Neuron (in vitro differentiated cells): Measurements from ENCODE around the gene PAK4.

Source experiments
- H2AFZ ChIP-seq: one replicate; pipeline ENCODE4 v1.6.1; 2013; ENCODE audit warnings: low read depth, mild to moderate bottlenecking, inconsistent platforms, low read length, moderate library complexity
- H3K27me3 ChIP-seq: one replicate; pipeline ENCODE4 v1.6.1; 2013; ENCODE audit warnings: low read length; ENCODE audit not compliant: insufficient read depth
- H3K36me3 ChIP-seq: one replicate; pipeline ENCODE4 v1.6.1; 2013; ENCODE audit warnings: low read length; ENCODE audit not compliant: insufficient read depth
- H3K4me1 ChIP-seq: one replicate; pipeline ENCODE4 v1.6.1; 2013; ENCODE audit warnings: low read length; ENCODE audit not compliant: insufficient read depth
- H3K4me3 ChIP-seq: 2 replicates; pipeline ENCODE4 v1.5.1; 2013; ENCODE audit warnings: mild to moderate bottlenecking, low read length, moderate library complexity
- H3K9me3 ChIP-seq: one replicate; pipeline ENCODE4 v1.6.1; 2013; ENCODE audit warnings: low read length

PAK4 gene

DNA sequence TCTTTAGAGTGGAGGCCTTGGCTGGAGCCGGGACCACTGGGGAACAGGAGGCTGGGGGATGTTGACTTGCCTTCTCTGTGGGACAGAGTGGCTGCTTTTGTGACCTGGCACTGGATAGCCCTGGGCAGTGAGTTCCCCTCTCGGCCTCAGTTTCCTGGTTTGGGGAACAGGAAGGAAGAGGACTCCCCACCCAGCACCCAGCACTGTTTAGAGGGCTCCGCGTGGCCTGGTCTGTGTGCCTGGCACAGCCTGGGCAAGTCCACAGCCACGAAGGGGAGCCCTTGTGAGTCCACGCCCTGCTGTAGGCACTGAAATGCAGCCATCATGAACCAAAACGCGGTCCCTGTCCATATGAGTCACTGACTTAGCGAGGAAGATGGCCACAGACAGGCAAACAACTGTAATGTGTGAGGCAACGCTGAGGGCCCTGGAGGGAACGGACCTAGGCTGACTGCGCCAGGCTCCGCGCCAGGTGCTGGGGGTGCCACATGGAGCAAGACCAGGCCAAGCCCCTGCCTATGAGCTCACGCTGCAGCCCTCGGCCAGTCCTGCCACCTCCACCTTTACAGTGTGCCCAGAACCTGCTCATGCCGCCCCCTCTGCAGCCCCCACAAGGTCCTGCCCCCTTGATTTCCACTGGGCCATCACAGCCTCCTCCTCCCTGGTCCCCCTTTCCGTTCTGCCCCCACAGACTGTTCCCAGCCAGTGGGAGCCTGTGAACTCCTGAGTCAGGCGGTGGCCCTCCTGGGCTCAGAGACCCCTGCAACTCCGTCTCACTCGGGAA lies 35.5 kb downstream of the PAK4 start:
- Histone ChIP-seq H3K27me3 (no peaks in the 10 kb centered on the region), H3K9me3 (no peaks in the 10 kb centered on the region), H3K4me3 (no peak overlapping the region), H3K4me1 (peaks cover 4% of the 10 kb centered on the region), H3K36me3 (no peaks in the 10 kb centered on the region), H2AFZ (no peak overlapping the region)

DNA sequence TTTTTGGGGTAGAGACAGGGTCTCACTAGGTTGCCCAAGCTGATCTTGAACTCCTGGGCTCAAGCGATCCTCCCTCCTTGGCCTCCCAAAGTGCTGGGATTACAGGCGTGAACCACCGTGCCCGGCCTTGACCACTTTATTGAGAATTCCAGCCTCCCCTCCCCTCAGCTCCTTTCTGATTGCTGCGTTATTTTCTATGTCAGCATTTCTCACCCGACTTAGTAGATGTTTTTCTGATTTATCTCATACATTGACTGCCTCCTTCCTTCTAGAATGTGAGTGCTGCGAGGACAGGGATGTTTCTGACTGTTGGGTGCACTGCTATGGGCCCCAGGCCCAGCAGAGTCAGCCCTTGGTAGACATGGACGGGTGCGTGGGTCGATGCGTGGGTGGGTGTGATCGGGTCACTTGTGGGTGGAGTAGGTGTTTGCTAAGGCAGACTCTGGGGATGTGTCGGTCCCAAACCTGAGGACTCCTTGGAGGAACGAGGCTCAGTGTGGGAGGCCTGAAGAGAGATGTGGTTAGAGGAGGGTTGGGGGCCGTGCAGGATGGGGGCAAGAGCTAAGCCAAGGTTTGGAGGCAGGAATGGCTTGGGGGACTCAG lies 37.0 kb downstream of the PAK4 start:
- no peak overlapping the region for H2AFZ ChIP-seq
- H3K4me1 ChIP-seq: peaks cover 4% of the 10 kb centered on the region
- no peak overlapping the region for H3K4me3 ChIP-seq
- no peaks in the 10 kb centered on the region for H3K27me3 ChIP-seq
- H3K36me3 ChIP-seq: no peaks in the 10 kb centered on the region
- no peaks in the 10 kb centered on the region for H3K9me3 ChIP-seq

GRCh38 chr19:39163621-39164020 lies 38.0 kb downstream of the PAK4 start:
- H3K27me3 ChIP-seq: no peaks in the 10 kb centered on the region
- no peaks in the 10 kb centered on the region for H3K9me3 ChIP-seq
- H3K4me3 ChIP-seq: no peak overlapping the region
- H3K36me3 ChIP-seq: no peaks in the 10 kb centered on the region
- no peak overlapping the region for H2AFZ ChIP-seq
- H3K4me1 ChIP-seq: peaks cover 4% of the 10 kb centered on the region

DNA sequence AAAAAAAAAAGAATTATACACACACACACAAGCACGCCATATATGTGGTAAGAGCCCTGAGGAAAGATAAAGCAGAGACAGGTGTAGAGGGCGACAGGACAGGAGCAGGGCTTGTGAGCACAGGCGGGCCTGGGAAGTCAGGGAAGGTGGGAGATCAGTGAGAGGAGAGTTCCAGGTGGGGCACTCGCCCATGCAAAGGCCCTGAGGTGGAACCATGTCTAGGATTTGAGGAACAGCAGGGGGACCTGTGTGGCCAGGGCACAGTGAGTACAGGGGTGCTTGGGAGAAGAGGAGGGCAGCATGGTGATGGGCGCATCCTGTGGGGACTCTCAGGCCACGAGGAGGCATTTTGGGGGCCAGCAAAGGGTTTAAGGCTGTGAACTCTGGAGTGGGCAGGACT lies 38.7 kb downstream of the PAK4 start:
- H3K4me1 ChIP-seq: peaks cover 4% of the 10 kb centered on the region
- H3K36me3 ChIP-seq: no peaks in the 10 kb centered on the region
- H2AFZ ChIP-seq: no peak overlapping the region
- H3K9me3 ChIP-seq: no peaks in the 10 kb centered on the region
- H3K27me3 ChIP-seq: no peaks in the 10 kb centered on the region
- no peak overlapping the region for H3K4me3 ChIP-seq

GRCh38 chr19:39165857-39166256 lies 40.3 kb downstream of the PAK4 start:
- Histone ChIP-seq H3K9me3 (no peaks in the 10 kb centered on the region), H3K4me1 (peaks cover 4% of the 10 kb centered on the region), H3K27me3 (no peaks in the 10 kb centered on the region), H3K4me3 (no peak overlapping the region), H2AFZ (no peak overlapping the region), H3K36me3 (peaks cover 4% of the 10 kb centered on the region)

- Histone ChIP-seq H2AFZ (no peak overlapping the region), H3K27me3 (no peaks in the 10 kb centered on the region), H3K4me3 (no peak overlapping the region), H3K9me3 (no peaks in the 10 kb centered on the region), H3K4me1 (peaks cover 4% of the 10 kb centered on the region), H3K36me3 (peaks cover 7% of the 10 kb centered on the region)
These were observed 41.2 kb downstream of the PAK4 start for GRCh38 chr19:39166571-39167391.

GRCh38 chr19:39167461-39168257 lies 42.1 kb downstream of the PAK4 start:
- peaks cover 4% of the 10 kb centered on the region for H3K4me1 ChIP-seq
- H2AFZ ChIP-seq: no peak overlapping the region
- no peak overlapping the region for H3K4me3 ChIP-seq
- no peaks in the 10 kb centered on the region for H3K9me3 ChIP-seq
- H3K27me3 ChIP-seq: no peaks in the 10 kb centered on the region
- peaks cover 7% of the 10 kb centered on the region for H3K36me3 ChIP-seq

DNA sequence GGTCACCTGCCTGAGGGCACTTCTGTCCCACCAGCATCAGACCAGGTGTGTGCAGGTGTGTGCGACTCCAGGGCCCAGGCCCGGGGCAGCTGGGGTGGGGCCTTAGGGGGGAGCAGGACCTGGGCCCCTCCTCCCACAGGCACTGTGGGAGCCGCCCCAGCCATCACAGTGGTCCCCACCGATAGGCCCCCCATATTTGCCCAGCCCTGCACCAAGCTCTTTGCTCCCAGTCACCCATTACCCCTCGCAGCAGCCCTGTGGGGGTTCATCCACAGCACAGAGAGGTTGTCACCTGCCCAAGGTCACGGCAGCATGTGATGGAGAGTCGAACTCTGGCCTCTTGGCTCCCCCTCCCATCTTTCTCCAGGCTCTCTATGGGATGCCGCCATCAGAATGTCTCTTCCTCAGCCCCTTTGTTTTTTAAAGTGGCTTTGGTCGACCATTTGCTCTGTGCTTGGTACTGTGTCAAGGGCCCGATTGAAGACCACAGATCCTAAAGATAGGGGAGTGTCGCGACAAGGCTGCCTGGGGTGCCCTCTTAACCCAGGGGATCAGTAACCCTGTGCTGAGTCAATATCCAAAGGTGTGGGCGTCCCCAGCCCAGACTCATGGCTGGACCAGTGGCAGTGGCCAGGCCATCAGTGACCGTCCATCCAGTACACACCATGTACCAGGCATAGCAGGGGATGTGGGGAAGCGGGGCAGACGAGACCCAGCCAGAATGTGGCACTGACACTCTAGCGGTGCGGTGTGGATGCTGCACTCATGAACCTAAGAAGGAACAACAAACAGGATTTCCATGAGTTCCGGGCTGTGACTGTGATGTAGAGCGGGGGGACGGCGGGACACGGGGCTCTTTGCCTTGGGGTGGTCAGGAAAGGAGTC lies 42.9 kb downstream of the PAK4 start:
- H3K9me3 ChIP-seq: no peaks in the 10 kb centered on the region
- H3K27me3 ChIP-seq: no peaks in the 10 kb centered on the region
- no peaks in the 10 kb centered on the region for H3K4me1 ChIP-seq
- H3K4me3 ChIP-seq: no peak overlapping the region
- H3K36me3 ChIP-seq: peaks cover 13% of the 10 kb centered on the region
- no peak overlapping the region for H2AFZ ChIP-seq

DNA sequence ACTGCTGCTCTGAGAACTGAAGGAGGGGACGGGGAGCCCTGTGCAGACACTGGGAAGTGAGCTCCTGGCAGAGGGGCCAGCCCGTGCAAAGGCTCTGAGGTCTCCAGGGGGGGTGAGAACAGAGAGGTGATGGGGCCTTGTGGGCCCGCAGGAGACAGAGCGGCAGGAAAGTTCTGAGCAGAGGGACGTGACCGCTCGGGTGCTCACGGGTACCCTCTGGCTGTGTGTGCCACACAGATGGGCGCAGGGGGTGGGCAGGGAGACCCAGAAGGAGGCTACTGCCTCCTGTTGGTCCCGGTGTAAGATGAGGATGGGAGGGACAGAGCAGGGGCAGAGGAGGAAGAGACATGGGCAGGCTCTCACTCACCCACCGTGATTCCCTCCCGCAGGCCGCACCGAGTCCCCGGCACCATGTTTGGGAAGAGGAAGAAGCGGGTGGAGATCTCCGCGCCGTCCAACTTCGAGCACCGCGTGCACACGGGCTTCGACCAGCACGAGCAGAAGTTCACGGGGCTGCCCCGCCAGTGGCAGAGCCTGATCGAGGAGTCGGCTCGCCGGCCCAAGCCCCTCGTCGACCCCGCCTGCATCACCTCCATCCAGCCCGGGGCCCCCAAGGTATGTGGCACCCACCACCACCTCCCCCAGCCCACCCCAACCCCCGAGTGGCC lies 43.7 kb downstream of the PAK4 start:
- H3K27me3 ChIP-seq: no peaks in the 10 kb centered on the region
- no peak overlapping the region for H2AFZ ChIP-seq
- no peaks in the 10 kb centered on the region for H3K4me1 ChIP-seq
- H3K9me3 ChIP-seq: no peaks in the 10 kb centered on the region
- peaks cover 20% of the 10 kb centered on the region for H3K36me3 ChIP-seq
- H3K4me3 ChIP-seq: no peak overlapping the region

DNA sequence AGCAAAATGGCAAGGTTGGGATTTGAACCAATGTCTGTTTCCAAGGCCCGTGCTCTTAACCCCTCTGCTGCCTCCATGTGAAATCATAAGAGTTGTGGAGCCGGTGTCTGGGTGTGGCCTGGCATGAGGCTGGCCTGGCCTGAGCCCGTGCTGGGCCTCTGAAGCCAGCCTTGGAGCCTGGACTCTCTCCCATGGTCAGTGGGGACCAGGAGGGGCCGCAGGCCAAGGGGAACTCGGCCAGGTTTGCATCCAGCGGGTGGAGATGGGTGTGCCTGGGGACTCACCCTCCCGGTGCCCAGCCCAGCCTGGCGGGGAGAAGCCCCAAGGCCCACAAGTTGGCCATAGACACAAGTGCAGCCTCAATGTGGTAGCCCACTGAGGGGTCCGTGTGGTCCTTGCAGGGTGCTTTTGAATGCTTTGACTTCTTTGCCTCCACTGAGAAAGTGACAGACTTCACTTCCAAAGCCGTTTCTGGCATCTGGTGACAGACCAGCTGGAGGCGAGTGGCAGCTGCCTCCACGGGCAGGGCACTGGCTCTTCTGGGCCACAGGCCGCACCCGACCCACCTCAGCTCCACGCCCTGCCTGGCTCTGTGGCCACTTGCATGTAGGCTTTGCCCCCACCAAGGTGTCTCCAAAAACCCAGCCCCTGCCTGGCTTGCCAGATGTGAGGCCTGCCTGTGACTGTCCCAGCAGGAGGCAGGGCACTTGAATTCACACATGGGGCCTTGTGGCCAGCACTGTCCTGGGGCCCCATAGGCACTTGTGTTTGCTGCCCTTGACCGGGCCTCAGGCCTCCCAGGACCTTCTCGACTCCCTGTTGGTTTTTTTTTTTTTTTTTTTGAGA lies 45.0 kb downstream of the PAK4 start:
- no peak overlapping the region for H3K4me3 ChIP-seq
- H2AFZ ChIP-seq: no peak overlapping the region
- peaks cover 30% of the 10 kb centered on the region for H3K36me3 ChIP-seq
- no peaks in the 10 kb centered on the region for H3K9me3 ChIP-seq
- H3K27me3 ChIP-seq: no peaks in the 10 kb centered on the region
- no peaks in the 10 kb centered on the region for H3K4me1 ChIP-seq
